ENCODE results near the gene SLC17A7. TPM values are rescaled to one million over a fixed set of nuclear protein-coding genes. Genes with fewer than 3 reads are reported as not detected.

Gene SLC17A7
- total RNA-seq, 1 donor from 2014 or later = 0.55 TPM

DNA sequence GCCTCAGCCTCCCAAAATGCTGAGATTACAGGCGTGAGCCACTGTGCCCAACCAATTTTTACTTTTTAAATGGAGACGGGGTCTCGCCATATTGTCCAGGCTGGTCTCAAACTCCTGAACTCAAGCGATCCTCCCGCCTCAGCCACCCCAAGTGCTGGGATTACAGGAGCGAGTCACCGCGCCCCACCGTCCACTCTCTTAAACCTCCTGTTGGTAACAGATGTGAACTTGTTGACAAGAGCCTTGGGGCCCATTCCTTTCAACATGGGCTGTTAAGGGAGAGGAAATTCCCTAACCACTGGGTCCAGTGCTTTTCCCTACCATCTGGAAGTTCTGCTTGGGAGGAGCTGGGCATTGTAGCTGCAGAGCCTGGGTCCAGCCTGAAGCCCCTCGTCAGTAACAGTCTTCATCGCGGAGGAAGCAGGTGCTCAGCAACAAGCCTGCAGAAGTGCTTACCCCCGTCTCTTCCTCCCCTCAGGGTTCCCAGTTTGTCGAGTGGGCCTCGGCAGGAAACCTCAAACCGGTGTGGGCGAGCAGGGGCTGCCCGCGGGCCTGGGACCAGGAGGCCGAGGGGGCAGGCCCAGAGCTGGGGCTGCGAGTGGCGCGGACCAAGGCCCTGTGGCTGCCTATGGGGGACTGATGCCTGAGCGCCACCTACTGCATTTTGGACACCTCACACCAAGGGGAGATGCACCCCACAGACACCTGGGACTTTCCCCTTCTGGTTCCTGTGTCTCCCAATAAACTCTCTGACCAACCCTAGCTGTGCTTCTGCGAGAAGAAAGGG, 28.7 kb upstream of the SLC17A7 start:
- ChIA-PET POLR2A (interaction anchor here (0.5 to 11.0 kb wide), 31 partner anchors 9 to 756 kb away, joined by 3 to 193 read pairs (median 5); partner anchors contain the start of genes AKT1S1, ALDH16A1, CD37 and NOSIP), CTCF (interaction anchor here (0.6 to 2.5 kb wide), 18 partner anchors 9 to 271 kb away, joined by 3 to 22 read pairs (median 4); partner anchors contain the start of genes ALDH16A1, PIH1D1 and SLC17A7)
- H3K4me1 Mint-ChIP-seq = peaks cover 57% of the 10 kb centered on the region

GRCh38 chr19:49468746-49469447, 27.6 kb upstream of the SLC17A7 start:
- H3K27ac Mint-ChIP-seq = peak overlapping the region; percentile 97
- ATAC-seq (ENCODE audit: low read depth) (peak; percentile 76), DNase-seq (peak; percentile 72)
- intact Hi-C loops (cut with micrococcal nuclease) = loop anchor here (1.0 to 2.0 kb wide), 4 partner anchors 16 to 171 kb away; partner anchors contain the start of genes ALDH16A1, RPL13A, RPS11 and RRAS
- H3K4me3 Mint-ChIP-seq = peak overlapping the region; percentile 61
- TF ChIP-seq, protein P1, sequence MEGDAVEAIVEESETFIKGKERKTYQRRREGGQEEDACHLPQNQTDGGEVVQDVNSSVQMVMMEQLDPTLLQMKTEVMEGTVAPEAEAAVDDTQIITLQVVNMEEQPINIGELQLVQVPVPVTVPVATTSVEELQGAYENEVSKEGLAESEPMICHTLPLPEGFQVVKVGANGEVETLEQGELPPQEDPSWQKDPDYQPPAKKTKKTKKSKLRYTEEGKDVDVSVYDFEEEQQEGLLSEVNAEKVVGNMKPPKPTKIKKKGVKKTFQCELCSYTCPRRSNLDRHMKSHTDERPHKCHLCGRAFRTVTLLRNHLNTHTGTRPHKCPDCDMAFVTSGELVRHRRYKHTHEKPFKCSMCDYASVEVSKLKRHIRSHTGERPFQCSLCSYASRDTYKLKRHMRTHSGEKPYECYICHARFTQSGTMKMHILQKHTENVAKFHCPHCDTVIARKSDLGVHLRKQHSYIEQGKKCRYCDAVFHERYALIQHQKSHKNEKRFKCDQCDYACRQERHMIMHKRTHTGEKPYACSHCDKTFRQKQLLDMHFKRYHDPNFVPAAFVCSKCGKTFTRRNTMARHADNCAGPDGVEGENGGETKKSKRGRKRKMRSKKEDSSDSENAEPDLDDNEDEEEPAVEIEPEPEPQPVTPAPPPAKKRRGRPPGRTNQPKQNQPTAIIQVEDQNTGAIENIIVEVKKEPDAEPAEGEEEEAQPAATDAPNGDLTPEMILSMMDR (IDR thresholded peaks at IDR 0.05) = no peak
- H3K27me3 Mint-ChIP-seq = no peaks in the 10 kb centered on the region
- CTCF ChIA-PET = interaction anchor here (0.7 to 2.5 kb wide), 7 partner anchors 10 to 202 kb away, joined by 3 to 22 read pairs (median 5); partner anchors contain the start of genes PIH1D1 and SLC17A7
- no peaks in the 10 kb centered on the region for H3K9me3 Mint-ChIP-seq
- peaks cover 46% of the 10 kb centered on the region for H3K4me1 Mint-ChIP-seq
- peaks cover 23% of the 10 kb centered on the region for H3K36me3 Mint-ChIP-seq (ENCODE audit: low read depth)
- POLR2A ChIA-PET = interaction anchor here (0.6 to 11.0 kb wide), 12 partner anchors 15 to 402 kb away, joined by 3 to 193 read pairs (median 8); partner anchors contain the start of genes ALDH16A1, CD37, NOSIP and PIH1D1

More for the DNA sequence above, 28.7 kb upstream of the SLC17A7 start:
- TF ChIP-seq, protein P1 (IDR thresholded peaks at IDR 0.05) = no peak
- Mint-ChIP-seq H3K27ac (peak overlapping the region; percentile 91), H3K4me3 (peak overlapping the region; percentile 41), H3K36me3 (ENCODE audit: low read depth) (peaks cover 16% of the 10 kb centered on the region), H3K9me3 (no peaks in the 10 kb centered on the region), H3K27me3 (no peaks in the 10 kb centered on the region)
- peak; percentile 63 for ATAC-seq (ENCODE audit: low read depth)
- DNase-seq = peak; percentile 75
- intact Hi-C loops (cut with micrococcal nuclease) = loop anchor here (1.0 to 2.0 kb wide), 9 partner anchors 17 to 244 kb away; partner anchors contain the start of genes ALDH16A1, CD37, RPL13A and RPS11

DNA sequence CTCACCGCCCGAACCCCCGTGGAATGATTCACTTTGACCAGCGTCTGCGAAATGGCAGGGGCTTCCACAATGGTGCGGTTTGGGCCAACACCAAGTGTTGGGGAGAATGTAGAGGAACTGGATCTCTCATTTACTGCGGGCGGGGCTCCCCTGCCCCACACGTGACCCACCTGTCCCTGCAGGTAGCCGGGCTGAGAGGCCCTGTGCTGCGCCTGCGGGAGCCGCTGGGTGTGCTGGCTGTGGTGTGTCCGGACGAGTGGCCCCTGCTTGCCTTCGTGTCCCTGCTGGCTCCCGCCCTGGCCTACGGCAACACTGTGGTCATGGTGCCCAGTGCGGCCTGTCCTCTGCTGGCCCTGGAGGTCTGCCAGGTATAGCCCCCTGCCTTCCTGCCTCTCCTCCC, 26.9 kb upstream of the SLC17A7 start:
- CTCF ChIA-PET = interaction anchor here (1.3 kb wide), 1 partner anchor 16 kb away, joined by 4 read pairs; the partner anchor contains the start of gene PIH1D1
- no peak for ATAC-seq (ENCODE audit: low read depth)
- peaks cover 39% of the 10 kb centered on the region for H3K4me1 Mint-ChIP-seq
- H3K9me3 Mint-ChIP-seq = no peaks in the 10 kb centered on the region
- intact Hi-C loops (cut with micrococcal nuclease) = loop anchor here (2.0 kb wide), 1 partner anchor 19 kb away; the partner anchor contains the start of gene RPL13A
- H3K27ac Mint-ChIP-seq = peak overlapping the region; percentile 97
- no peaks in the 10 kb centered on the region for H3K27me3 Mint-ChIP-seq
- POLR2A ChIA-PET = interaction anchor here (0.9 to 11.0 kb wide), 2 partner anchors 16 to 77 kb away, joined by 4 to 193 read pairs; partner anchors contain the start of genes ALDH16A1 and PIH1D1
- peaks cover 26% of the 10 kb centered on the region for H3K36me3 Mint-ChIP-seq (ENCODE audit: low read depth)
- DNase-seq = no peak
- H3K4me3 Mint-ChIP-seq = no peak overlapping the region
- TF ChIP-seq, protein P1 (IDR thresholded peaks at IDR 0.05) = no peak

- Mint-ChIP-seq H3K9me3 (no peaks in the 10 kb centered on the region), H3K4me3 (no peak overlapping the region), H3K36me3 (ENCODE audit: low read depth) (peaks cover 31% of the 10 kb centered on the region), H3K27me3 (no peaks in the 10 kb centered on the region), H3K4me1 (peaks cover 20% of the 10 kb centered on the region), H3K27ac (no peak overlapping the region)
- ChIA-PET POLR2A (interaction anchor here (0.6 to 11.0 kb wide), 3 partner anchors 13 to 687 kb away, joined by 4 to 193 read pairs (median 8); partner anchors contain the start of genes ALDH16A1 and PIH1D1), CTCF (no interaction called here)
- no peak for ATAC-seq (ENCODE audit: low read depth)
- intact Hi-C loops (cut with micrococcal nuclease) = no loop called here
- no peak for DNase-seq
- TF ChIP-seq, protein P1 (IDR thresholded peaks at IDR 0.05) = no peak
These were observed 24.0 kb upstream of the SLC17A7 start for GRCh38 chr19:49465371-49465770.
